Loucy (cell line): Measurements from ENCODE around the gene RSU1.

Source experiments
- H2AFZ ChIP-seq: fragments of 200-600 bp; sonication (generic); 2 replicates; pipeline ENCODE4 v1.6.0; 2016; ENCODE audit warnings: antibody characterized with exemption, mild to moderate bottlenecking, low read length, moderate library complexity
- H3F3A ChIP-seq: fragments of 200-600 bp; 2 replicates; pipeline ENCODE4 v1.6.0; 2016; ENCODE audit warnings: antibody characterized with exemption, low read depth, mild to moderate bottlenecking
- H3K27me3 ChIP-seq: fragments of 200-600 bp; sonication (generic); 2 replicates; pipeline ENCODE4 v1.6.1; 2014; ENCODE audit warnings: low read length, mild to moderate bottlenecking; ENCODE audit not compliant: insufficient read depth, poor library complexity, severe bottlenecking
- H3K36me3 ChIP-seq: fragments of 200-600 bp; sonication (generic); 2 replicates; pipeline ENCODE4 v1.6.1; 2016; ENCODE audit warnings: low read length; ENCODE audit not compliant: insufficient read depth
- H3K4me1 ChIP-seq: fragments of 200-600 bp; sonication (generic); 2 replicates; pipeline ENCODE4 v1.5.1; 2014; ENCODE audit warnings: low read length, mild to moderate bottlenecking; ENCODE audit not compliant: insufficient read depth, poor library complexity, severe bottlenecking
- H3K4me2 ChIP-seq: fragments of 200-600 bp; sonication (generic); 2 replicates; pipeline ENCODE4 v1.6.0; 2014; ENCODE audit warnings: antibody characterized with exemption, low read length, low read depth, mild to moderate bottlenecking; ENCODE audit not compliant: poor library complexity, severe bottlenecking
- H3K4me3 ChIP-seq: fragments of 200-600 bp; sonication (generic); 2 replicates; pipeline ENCODE4 v1.5.1; 2014; ENCODE audit warnings: low read length, mild to moderate bottlenecking, mixed read lengths; ENCODE audit not compliant: poor library complexity, severe bottlenecking
- H3K79me2 ChIP-seq: fragments of 200-600 bp; sonication (generic); 2 replicates; pipeline ENCODE4 v1.6.1; 2014; ENCODE audit warnings: low read length; ENCODE audit not compliant: insufficient read depth
- H3K9ac ChIP-seq: fragments of 200-600 bp; sonication (generic); 2 replicates; pipeline ENCODE4 v1.6.0; 2014; ENCODE audit warnings: mild to moderate bottlenecking, low read depth, low read length, moderate library complexity; ENCODE audit not compliant: poor library complexity, severe bottlenecking
- H3K9me2 ChIP-seq: fragments of 200-600 bp; sonication (generic); replicated peaks from 2 replicates; pipeline ENCODE4 v1.6.1; 2016; ENCODE audit warnings: low read depth, low read length, mixed read lengths
- H3K9me3 ChIP-seq: fragments of 200-600 bp; sonication (generic); 2 replicates; pipeline ENCODE4 v1.6.1; 2014; ENCODE audit warnings: mild to moderate bottlenecking, antibody characterized with exemption, low read length, low read depth; ENCODE audit not compliant: insufficient read depth
- H4K20me1 ChIP-seq: fragments of 200-600 bp; sonication (generic); 2 replicates; pipeline ENCODE4 v1.6.0; 2014; ENCODE audit warnings: antibody characterized with exemption, low read length, mild to moderate bottlenecking; ENCODE audit not compliant: insufficient read depth, poor library complexity, severe bottlenecking
- EZH2phosphoT487 ChIP-seq: fragments of 200-600 bp; IDR thresholded peaks from 2 replicates; pipeline ENCODE4 v1.6.1; 2018; ENCODE audit warnings: antibody characterized with exemption, mild to moderate bottlenecking, moderate library complexity, borderline replicate concordance
- TF ChIP-seq, protein P1 (sequence below): fragments of 200-600 bp; sonication (generic); conservative IDR thresholded peaks from 2 replicates; pipeline ENCODE4 v1.5.1; 2014; ENCODE audit warnings: mild to moderate bottlenecking, antibody characterized with exemption, low read length

The RSU1 gene

DNA sequence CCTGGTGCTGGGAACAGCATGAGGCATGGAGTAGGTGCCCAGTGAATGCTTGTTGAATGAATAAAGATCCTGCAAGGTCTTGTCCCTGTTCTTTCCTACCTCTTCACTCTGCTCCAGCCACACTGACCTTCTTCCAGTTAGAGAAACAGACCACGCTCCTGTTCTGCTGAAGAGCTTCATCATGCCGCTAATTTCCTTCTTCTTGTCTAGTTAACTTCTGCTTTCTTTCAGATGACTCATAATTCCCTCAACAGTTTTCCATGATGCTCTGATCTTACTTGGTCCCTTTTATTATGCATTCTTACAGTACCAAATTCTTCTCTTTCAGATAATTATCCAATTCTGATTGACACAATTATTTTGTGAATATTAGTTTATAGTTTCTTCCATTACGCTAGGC is 236.0 kb downstream of the RSU1 start:
- H3K9me2 ChIP-seq = no peaks in the 10 kb centered on the region
- no peaks in the 10 kb centered on the region for H3K4me1 ChIP-seq
- H3K27me3 ChIP-seq = no peaks in the 10 kb centered on the region
- H3K4me2 ChIP-seq = no peak overlapping the region
- no peaks in the 10 kb centered on the region for H3F3A ChIP-seq
- no peaks in the 10 kb centered on the region for H3K9me3 ChIP-seq
- TF ChIP-seq, protein P1, sequence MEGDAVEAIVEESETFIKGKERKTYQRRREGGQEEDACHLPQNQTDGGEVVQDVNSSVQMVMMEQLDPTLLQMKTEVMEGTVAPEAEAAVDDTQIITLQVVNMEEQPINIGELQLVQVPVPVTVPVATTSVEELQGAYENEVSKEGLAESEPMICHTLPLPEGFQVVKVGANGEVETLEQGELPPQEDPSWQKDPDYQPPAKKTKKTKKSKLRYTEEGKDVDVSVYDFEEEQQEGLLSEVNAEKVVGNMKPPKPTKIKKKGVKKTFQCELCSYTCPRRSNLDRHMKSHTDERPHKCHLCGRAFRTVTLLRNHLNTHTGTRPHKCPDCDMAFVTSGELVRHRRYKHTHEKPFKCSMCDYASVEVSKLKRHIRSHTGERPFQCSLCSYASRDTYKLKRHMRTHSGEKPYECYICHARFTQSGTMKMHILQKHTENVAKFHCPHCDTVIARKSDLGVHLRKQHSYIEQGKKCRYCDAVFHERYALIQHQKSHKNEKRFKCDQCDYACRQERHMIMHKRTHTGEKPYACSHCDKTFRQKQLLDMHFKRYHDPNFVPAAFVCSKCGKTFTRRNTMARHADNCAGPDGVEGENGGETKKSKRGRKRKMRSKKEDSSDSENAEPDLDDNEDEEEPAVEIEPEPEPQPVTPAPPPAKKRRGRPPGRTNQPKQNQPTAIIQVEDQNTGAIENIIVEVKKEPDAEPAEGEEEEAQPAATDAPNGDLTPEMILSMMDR = no peak
- no peak for TF ChIP-seq EZH2phosphoT487
- no peak overlapping the region for H3K4me3 ChIP-seq
- H3K9ac ChIP-seq = no peak overlapping the region
- no peak overlapping the region for H2AFZ ChIP-seq
- H4K20me1 ChIP-seq = no peaks in the 10 kb centered on the region
- no peaks in the 10 kb centered on the region for H3K36me3 ChIP-seq
- no peaks in the 10 kb centered on the region for H3K79me2 ChIP-seq

DNA sequence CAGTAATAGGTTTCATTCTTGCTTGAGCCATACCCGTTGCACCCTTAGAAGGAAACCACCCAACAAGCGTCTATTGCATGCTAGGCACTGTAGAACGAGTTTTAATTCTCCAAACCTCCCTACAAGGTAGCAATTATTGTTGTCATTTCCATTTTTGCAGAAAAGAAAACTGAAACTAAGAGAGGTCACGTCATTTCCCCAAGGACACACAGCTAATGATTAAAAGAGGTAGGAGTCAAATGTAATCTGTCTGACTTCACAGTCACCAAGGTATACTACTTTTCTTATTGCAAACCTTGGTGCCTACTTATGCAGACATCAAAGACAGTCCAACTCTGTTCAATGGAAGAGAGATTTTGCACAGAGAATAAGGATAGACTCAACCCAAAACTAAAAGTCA is 246.5 kb downstream of the RSU1 start:
- no peak for TF ChIP-seq EZH2phosphoT487
- TF ChIP-seq, protein P1 = no peak
- H3K4me3 ChIP-seq = no peak overlapping the region
- H2AFZ ChIP-seq = no peak overlapping the region
- H3K36me3 ChIP-seq = no peaks in the 10 kb centered on the region
- no peaks in the 10 kb centered on the region for H3F3A ChIP-seq
- no peaks in the 10 kb centered on the region for H4K20me1 ChIP-seq
- no peaks in the 10 kb centered on the region for H3K9me3 ChIP-seq
- no peaks in the 10 kb centered on the region for H3K79me2 ChIP-seq
- no peaks in the 10 kb centered on the region for H3K4me1 ChIP-seq
- no peak overlapping the region for H3K9ac ChIP-seq
- no peaks in the 10 kb centered on the region for H3K9me2 ChIP-seq
- H3K27me3 ChIP-seq = no peaks in the 10 kb centered on the region
- no peak overlapping the region for H3K4me2 ChIP-seq

DNA sequence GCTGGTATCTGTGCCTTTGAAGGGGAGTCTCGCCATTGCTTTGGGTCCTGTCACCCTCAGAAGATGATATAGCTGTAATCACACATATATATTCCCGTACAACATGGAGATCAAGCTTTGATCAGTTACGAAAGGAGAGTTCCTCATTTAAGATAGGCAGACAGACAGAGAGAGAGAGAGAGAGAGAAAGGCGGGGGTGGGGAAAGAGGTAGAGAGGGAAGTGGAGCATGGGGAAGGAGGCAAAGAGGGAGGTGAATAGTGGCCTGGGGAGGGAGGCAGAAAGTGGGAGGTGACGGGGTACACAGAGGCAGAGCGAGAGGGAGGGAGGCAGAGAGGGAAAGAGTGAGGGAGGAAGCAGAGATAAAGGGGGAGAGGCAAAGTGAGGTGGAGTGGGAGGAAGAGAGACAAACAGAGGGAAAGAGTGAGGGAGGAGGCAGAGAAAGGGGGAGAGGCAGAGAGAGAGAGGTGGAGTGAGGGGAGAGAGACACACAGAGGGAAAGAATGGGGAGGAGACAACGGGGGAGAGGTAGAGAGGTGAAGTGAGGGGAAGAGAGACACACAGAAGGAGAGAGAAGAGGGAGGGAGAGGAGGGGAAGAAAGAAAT is 250.9 kb downstream of the RSU1 start:
- H2AFZ ChIP-seq = no peak overlapping the region
- H3K9ac ChIP-seq = no peak overlapping the region
- no peak overlapping the region for H3K4me2 ChIP-seq

More for the DNA sequence above, 250.9 kb downstream of the RSU1 start:
- Histone ChIP-seq H4K20me1 (no peaks in the 10 kb centered on the region), H3K27me3 (no peaks in the 10 kb centered on the region), H3K4me3 (no peak overlapping the region), H3K9me3 (no peaks in the 10 kb centered on the region), H3K36me3 (no peaks in the 10 kb centered on the region), H3F3A (no peaks in the 10 kb centered on the region), H3K9me2 (no peaks in the 10 kb centered on the region), H3K4me1 (no peaks in the 10 kb centered on the region), H3K79me2 (no peaks in the 10 kb centered on the region)
- TF ChIP-seq EZH2phosphoT487 = no peak
- TF ChIP-seq, protein P1 = no peak
